GM12878 (cell line): ENCODE measurements around the gene YPEL3. TPM values are rescaled to one million over a fixed set of nuclear protein-coding genes. Genes with fewer than 3 reads are reported as not detected.

Experiments used
- ATAC-seq: fragments of 200-7000 bp; cut with Tn5 transposase; 3 replicates; pipeline ENCODE4 v1.9.1; 2020; ENCODE audit warnings: mild to moderate bottlenecking, moderate library complexity
- BruUV-seq: library from RNA; stranded (reverse); fragments of 400-500 nt; replicated peaks from 2 replicates; lab custom pipeline; 2021; lab: Mats Ljungman, UMichigan
- CTCF ChIA-PET: fragments of 300-600 bp; sonication (Branson Sonifier 250); formaldehyde crosslinking; extraction: SDS; loops from one replicate; lab custom pipeline; 2021; ENCODE audit warnings: inconsistent platforms; lab: Yijun Ruan, JAX
- POLR2A ChIA-PET: fragments of 350-600 bp; formaldehyde crosslinking; extraction: SDS; loops from one replicate; lab custom pipeline; 2021; ENCODE audit warnings: inconsistent platforms; lab: Charles Lee
- RAD21 ChIA-PET: fragments of 300-600 bp; sonication (Branson Sonifier 250); formaldehyde crosslinking; loops from one replicate; lab custom pipeline; 2023; ENCODE audit warnings: antibody characterized with exemption; ENCODE audit not compliant: unreplicated experiment; lab: Charles Lee
- SMC1A ChIA-PET: fragments of 300-600 bp; sonication (Branson Sonifier 250); formaldehyde crosslinking; loops from one replicate; lab custom pipeline; 2023; ENCODE audit not compliant: unreplicated experiment, uncharacterized antibody; lab: Charles Lee
- DNase-seq: peaks from one replicate; pipeline ENCODE4 v3.0.0-alpha.2; 2011; ENCODE audit warnings: low read depth, low spot score
- FAIRE-seq: peaks from 3 replicates; lab custom pipeline; 2011; peaks lifted over from hg19 to GRCh38; lab: Jason Lieb, UNC
- H2AFZ ChIP-seq: 2 replicates; pipeline ENCODE4 v1.6.0; 2011; ENCODE audit warnings: low read depth, low read length, control low read depth; ENCODE audit not compliant: control insufficient read depth
- H3K27ac ChIP-seq: 2 replicates; pipeline ENCODE4 v1.5.1; 2011; ENCODE audit warnings: control low read depth; ENCODE audit not compliant: control insufficient read depth, insufficient read depth
- H3K27me3 ChIP-seq, 2 experiments: replicated peaks in 1 of 2; 2 replicates each; pipeline versions ENCODE4 v1.6.0 to v1.6.1; 2011; ENCODE audit warnings: low read length in 1 of 2; ENCODE audit not compliant: control insufficient read depth in 2 of 2, insufficient read depth in 2 of 2
- H3K36me3 ChIP-seq, 2 experiments: 2 replicates each; pipeline ENCODE4 v1.5.1; 2011; ENCODE audit warnings: low read length in 1 of 2; ENCODE audit not compliant: control insufficient read depth in 2 of 2, insufficient read depth in 2 of 2
- H3K4me1 ChIP-seq: 2 replicates; pipeline ENCODE4 v1.6.1; 2011; ENCODE audit warnings: mild to moderate bottlenecking, low read length, moderate library complexity, mixed read lengths; ENCODE audit not compliant: control insufficient read depth, insufficient read depth
- H3K4me2 ChIP-seq: 2 replicates; pipeline ENCODE4 v1.6.0; 2011; ENCODE audit warnings: control low read depth; ENCODE audit not compliant: control insufficient read depth, insufficient read depth
- H3K4me3 ChIP-seq: fragments of 200-600 bp; sonication (generic); 2 replicates; pipeline ENCODE4 v1.5.1; 2016
- H3K79me2 ChIP-seq: 2 replicates; pipeline ENCODE4 v1.6.0; 2011; ENCODE audit warnings: low read length; ENCODE audit not compliant: control insufficient read depth, insufficient read depth
- H3K9ac ChIP-seq: 2 replicates; pipeline ENCODE4 v1.8.0; 2011; ENCODE audit warnings: low read length, control low read depth, mixed read lengths; ENCODE audit not compliant: control insufficient read depth, insufficient read depth
- H3K9me3 ChIP-seq: replicated peaks from 3 replicates; pipeline ENCODE4 v1.5.1; 2011; ENCODE audit warnings: mild to moderate bottlenecking, low read length; ENCODE audit not compliant: control insufficient read depth, insufficient read depth
- H4K20me1 ChIP-seq: 2 replicates; pipeline ENCODE4 v1.6.0; 2011; ENCODE audit not compliant: control insufficient read depth, insufficient read depth
- ATF7 ChIP-seq: fragments of 450-650 bp; IDR thresholded peaks from 2 replicates; pipeline ENCODE4 v1.6.1; 2016; ENCODE audit warnings: low read depth, mild to moderate bottlenecking
- CHD4 ChIP-seq: fragments of 200-600 bp; sonication (generic); IDR thresholded peaks from 2 replicates; pipeline ENCODE4 v1.6.1; 2016; ENCODE audit warnings: mild to moderate bottlenecking
- EZH2 ChIP-seq: IDR thresholded peaks from 2 replicates; pipeline ENCODE4 v1.6.1; 2012; ENCODE audit warnings: low read depth, mild to moderate bottlenecking, control low read depth, inconsistent platforms, low read length, borderline replicate concordance; ENCODE audit not compliant: control insufficient read depth
- FOXM1 ChIP-seq: IDR thresholded peaks from 2 replicates; pipeline ENCODE4 v1.6.1; 2012; ENCODE audit warnings: low read depth, mild to moderate bottlenecking, inconsistent platforms, low read length, moderate library complexity
- HDAC2 ChIP-seq: fragments of 200-600 bp; sonication (generic); IDR thresholded peaks from 2 replicates; pipeline ENCODE4 v1.6.1; 2017
- IRF4 ChIP-seq: IDR thresholded peaks from 2 replicates; pipeline ENCODE4 v1.6.1; 2011; ENCODE audit warnings: low read depth, low read length
- MXI1 ChIP-seq: fragments of 150-350 bp; IDR thresholded peaks from 2 replicates; pipeline ENCODE4 v1.6.1; 2011; ENCODE audit warnings: low read depth, mild to moderate bottlenecking, inconsistent platforms, low read length, improper control_type of control experiment
- PKNOX1 ChIP-seq: fragments of 450-650 bp; IDR thresholded peaks from 2 replicates; pipeline ENCODE4 v1.6.1; 2016; ENCODE audit warnings: mild to moderate bottlenecking
- RAD51 ChIP-seq: fragments of 450-650 bp; IDR thresholded peaks from 2 replicates; pipeline ENCODE4 v1.6.1; 2016; ENCODE audit warnings: moderate library complexity, mild to moderate bottlenecking, inconsistent platforms
- RFX5 ChIP-seq: IDR thresholded peaks from 2 replicates; pipeline ENCODE4 v1.6.1; 2011; ENCODE audit warnings: low read depth, low read length, improper control_type of control experiment
- RUNX3 ChIP-seq: IDR thresholded peaks from 2 replicates; pipeline ENCODE4 v1.6.1; 2012; ENCODE audit warnings: low read length, inconsistent platforms
- ZBTB40 ChIP-seq: fragments of 450-650 bp; IDR thresholded peaks from 2 replicates; pipeline ENCODE4 v1.6.1; 2016; ENCODE audit warnings: mild to moderate bottlenecking, moderate library complexity, borderline replicate concordance
- ZNF384 ChIP-seq: IDR thresholded peaks from 2 replicates; pipeline ENCODE4 v1.6.1; 2012; ENCODE audit warnings: low read depth, mild to moderate bottlenecking, low read length, improper control_type of control experiment, borderline replicate concordance
- WGBS: methylation state at CpG from one replicate; pipeline ENCODE4 v1.1.6; 2016; ENCODE audit warnings: low lambda C conversion rate; ENCODE audit not compliant: insufficient replicate concordance, insufficient coverage; ENCODE audit errors: missing lambda C conversion rate; 5-methylcytosine and 5-hydroxymethylcytosine counted together
- in situ Hi-C: fragments of 300-500 bp; cut with MboI; formaldehyde crosslinking; loops from 9 replicates; pipeline ENCODE4 v1.14.3; 2018; ENCODE audit warnings: mixed read lengths
- intact Hi-C: fragments of 100-400 bp; cut with micrococcal nuclease; formaldehyde crosslinking; loops from one replicate; pipeline ENCODE4 v1.14.2; 2022; ENCODE audit not compliant: unreplicated experiment
- polyA plus RNA-seq, 11 experiments: library from polyadenylated mRNA; depleted of rRNA in 4 of 11; unstranded in 6 of 11; stranded (reverse) in 5 of 11; fragments of >200 nt; fragmentation: Nextera tagmentation in 4 of 11; fragmentation: Illumina TruSeq in 1 of 11; extraction: Ambion mirVana in 4 of 11; extraction: Trizol in 1 of 11; gene quantifications; 1 replicate in 1 of 11; 2 replicates in 10 of 11; pipeline versions ENCODE4 v1.2.1 to v1.2.3, GENCODE V29; 2011 to 2016; ENCODE audit warnings: inconsistent platforms in 2 of 11, missing spikeins in 2 of 11, low read depth in 1 of 11
- total RNA-seq, 4 experiments: library from RNA; depleted of rRNA in 3 of 4; stranded (reverse); fragments of >200 nt in 3 of 4; fragmentation: Illumina TruSeq in 1 of 4; extraction: Trizol in 1 of 4; gene quantifications; 2 replicates each; pipeline versions ENCODE4 v1.2.1 to v1.2.3, GENCODE V29; 2013 to 2021

YPEL3 gene
- total and polyA plus RNA-seq, 10 of the 15 experiments (the other 5 are each of a cell fraction or from before 2014, with no cell fraction given) = 1.3 to 22.0 (median 12.1) TPM

GRCh38 chr16:30085820-30086219 lies 10.2 kb downstream of the YPEL3 start:
- WGBS = 100% methylated on average over 5 of the region's 6 CpGs
- Histone ChIP-seq H3K9ac (no peak overlapping the region), H3K27ac (no peak overlapping the region), H4K20me1 (no peaks in the 10 kb centered on the region), H3K4me2 (no peak overlapping the region), H2AFZ (no peak overlapping the region), H3K79me2 (no peaks in the 10 kb centered on the region; the same call in 1 of the 2 replicates), H3K27me3 (no peaks in the 10 kb centered on the region), H3K4me1 (no peaks in the 10 kb centered on the region), H3K9me3 (no peaks in the 10 kb centered on the region), H3K36me3 (peaks cover 23 to 32% of the 10 kb centered on the region in 2 experiments; a peak in 3 of 4 replicates), H3K4me3 (no peak overlapping the region)
- ATAC-seq = no peak
- no peak for FAIRE-seq
- ChIA-PET CTCF (no interaction called here), POLR2A (interaction anchor here (0.5 kb wide), 1 partner anchor 27 kb away, joined by 3 read pairs; no protein-coding TSS in a partner anchor), SMC1A (no interaction called here), RAD21 (no interaction called here)
- TF ChIP-seq ATF7 = no peak
- TF ChIP-seq HDAC2 = no peak
- no peak for TF ChIP-seq PKNOX1
- no peak for TF ChIP-seq ZBTB40
- no peak for TF ChIP-seq IRF4
- no peak for TF ChIP-seq CHD4
- no peak for TF ChIP-seq MXI1
- no peak for TF ChIP-seq RAD51
- no peak for TF ChIP-seq ZNF384
- TF ChIP-seq RUNX3 = no peak
- TF ChIP-seq EZH2 = no peak
- TF ChIP-seq RFX5 = no peak
- no peak for TF ChIP-seq FOXM1
- no TSS peak for BruUV-seq
- intact Hi-C loops = no loop called here
- DNase-seq = no peak
- in situ Hi-C loops = loop anchor here (25.0 kb wide), 1 partner anchor 1801 kb away; no protein-coding TSS in a partner anchor
